GM12878 (cell line): ENCODE measurements around the gene WNT9B. TPM values are rescaled to one million over a fixed set of nuclear protein-coding genes. Genes with fewer than 3 reads are reported as not detected.

Experiments used
- ATAC-seq: fragments of 200-7000 bp; cut with Tn5 transposase; 3 replicates; pipeline ENCODE4 v1.9.1; 2020; ENCODE audit warnings: mild to moderate bottlenecking, moderate library complexity
- BruUV-seq: library from RNA; stranded (reverse); fragments of 400-500 nt; replicated peaks from 2 replicates; lab custom pipeline; 2021; lab: Mats Ljungman, UMichigan
- CTCF ChIA-PET: fragments of 300-600 bp; sonication (Branson Sonifier 250); formaldehyde crosslinking; extraction: SDS; loops from one replicate; lab custom pipeline; 2021; ENCODE audit warnings: inconsistent platforms; lab: Yijun Ruan, JAX
- POLR2A ChIA-PET: fragments of 350-600 bp; formaldehyde crosslinking; extraction: SDS; loops from one replicate; lab custom pipeline; 2021; ENCODE audit warnings: inconsistent platforms; lab: Charles Lee
- RAD21 ChIA-PET: fragments of 300-600 bp; sonication (Branson Sonifier 250); formaldehyde crosslinking; loops from one replicate; lab custom pipeline; 2023; ENCODE audit warnings: antibody characterized with exemption; ENCODE audit not compliant: unreplicated experiment; lab: Charles Lee
- SMC1A ChIA-PET: fragments of 300-600 bp; sonication (Branson Sonifier 250); formaldehyde crosslinking; loops from one replicate; lab custom pipeline; 2023; ENCODE audit not compliant: unreplicated experiment, uncharacterized antibody; lab: Charles Lee
- DNase-seq: peaks from one replicate; pipeline ENCODE4 v3.0.0-alpha.2; 2011; ENCODE audit warnings: low read depth, low spot score
- FAIRE-seq: peaks from 3 replicates; lab custom pipeline; 2011; peaks lifted over from hg19 to GRCh38; lab: Jason Lieb, UNC
- H2AFZ ChIP-seq: 2 replicates; pipeline ENCODE4 v1.6.0; 2011; ENCODE audit warnings: low read depth, low read length, control low read depth; ENCODE audit not compliant: control insufficient read depth
- H3K27ac ChIP-seq: 2 replicates; pipeline ENCODE4 v1.5.1; 2011; ENCODE audit warnings: control low read depth; ENCODE audit not compliant: control insufficient read depth, insufficient read depth
- H3K27me3 ChIP-seq, 2 experiments: replicated peaks in 1 of 2; 2 replicates each; pipeline versions ENCODE4 v1.6.0 to v1.6.1; 2011; ENCODE audit warnings: low read length in 1 of 2; ENCODE audit not compliant: control insufficient read depth in 2 of 2, insufficient read depth in 2 of 2
- H3K36me3 ChIP-seq, 2 experiments: 2 replicates each; pipeline ENCODE4 v1.5.1; 2011; ENCODE audit warnings: low read length in 1 of 2; ENCODE audit not compliant: control insufficient read depth in 2 of 2, insufficient read depth in 2 of 2
- H3K4me1 ChIP-seq: 2 replicates; pipeline ENCODE4 v1.6.1; 2011; ENCODE audit warnings: mild to moderate bottlenecking, low read length, moderate library complexity, mixed read lengths; ENCODE audit not compliant: control insufficient read depth, insufficient read depth
- H3K4me2 ChIP-seq: 2 replicates; pipeline ENCODE4 v1.6.0; 2011; ENCODE audit warnings: control low read depth; ENCODE audit not compliant: control insufficient read depth, insufficient read depth
- H3K4me3 ChIP-seq: fragments of 200-600 bp; sonication (generic); 2 replicates; pipeline ENCODE4 v1.5.1; 2016
- H3K79me2 ChIP-seq: 2 replicates; pipeline ENCODE4 v1.6.0; 2011; ENCODE audit warnings: low read length; ENCODE audit not compliant: control insufficient read depth, insufficient read depth
- H3K9ac ChIP-seq: 2 replicates; pipeline ENCODE4 v1.8.0; 2011; ENCODE audit warnings: low read length, control low read depth, mixed read lengths; ENCODE audit not compliant: control insufficient read depth, insufficient read depth
- H3K9me3 ChIP-seq: replicated peaks from 3 replicates; pipeline ENCODE4 v1.5.1; 2011; ENCODE audit warnings: mild to moderate bottlenecking, low read length; ENCODE audit not compliant: control insufficient read depth, insufficient read depth
- H4K20me1 ChIP-seq: 2 replicates; pipeline ENCODE4 v1.6.0; 2011; ENCODE audit not compliant: control insufficient read depth, insufficient read depth
- DPF2 ChIP-seq: fragments of 450-650 bp; IDR thresholded peaks from 2 replicates; pipeline ENCODE4 v1.6.1; 2017; ENCODE audit warnings: mild to moderate bottlenecking
- JUNB ChIP-seq: IDR thresholded peaks from 2 replicates; pipeline ENCODE4 v1.6.1; 2016; ENCODE audit warnings: antibody characterized with exemption, mild to moderate bottlenecking
- MEF2B ChIP-seq: fragments of 450-650 bp; IDR thresholded peaks from 2 replicates; pipeline ENCODE4 v1.6.1; 2018; ENCODE audit warnings: mild to moderate bottlenecking, moderate library complexity; ENCODE audit not compliant: partially characterized antibody, poor library complexity, severe bottlenecking
- NBN ChIP-seq: fragments of 450-650 bp; IDR thresholded peaks from 2 replicates; pipeline ENCODE4 v1.6.1; 2016
- RBBP5 ChIP-seq: fragments of 200-600 bp; sonication (generic); conservative IDR thresholded peaks from 2 replicates; pipeline ENCODE4 v1.6.1; 2016
- SPI1 ChIP-seq: IDR thresholded peaks from 2 replicates; pipeline ENCODE4 v1.6.1; 2011; ENCODE audit warnings: low read depth, mild to moderate bottlenecking, low read length, moderate library complexity, borderline replicate concordance; ENCODE audit not compliant: insufficient read depth
- ZNF217 ChIP-seq: fragments of 450-650 bp; IDR thresholded peaks from 2 replicates; pipeline ENCODE4 v1.6.1; 2017; ENCODE audit warnings: antibody characterized with exemption, mild to moderate bottlenecking
- WGBS: methylation state at CpG from one replicate; pipeline ENCODE4 v1.1.6; 2016; ENCODE audit warnings: low lambda C conversion rate; ENCODE audit not compliant: insufficient replicate concordance, insufficient coverage; ENCODE audit errors: missing lambda C conversion rate; 5-methylcytosine and 5-hydroxymethylcytosine counted together
- in situ Hi-C: fragments of 300-500 bp; cut with MboI; formaldehyde crosslinking; loops from 9 replicates; pipeline ENCODE4 v1.14.3; 2018; ENCODE audit warnings: mixed read lengths
- intact Hi-C: fragments of 100-400 bp; cut with micrococcal nuclease; formaldehyde crosslinking; loops from one replicate; pipeline ENCODE4 v1.14.2; 2022; ENCODE audit not compliant: unreplicated experiment
- polyA plus RNA-seq, 11 experiments: library from polyadenylated mRNA; depleted of rRNA in 4 of 11; unstranded in 6 of 11; stranded (reverse) in 5 of 11; fragments of >200 nt; fragmentation: Nextera tagmentation in 4 of 11; fragmentation: Illumina TruSeq in 1 of 11; extraction: Ambion mirVana in 4 of 11; extraction: Trizol in 1 of 11; gene quantifications; 1 replicate in 1 of 11; 2 replicates in 10 of 11; pipeline versions ENCODE4 v1.2.1 to v1.2.3, GENCODE V29; 2011 to 2016; ENCODE audit warnings: inconsistent platforms in 2 of 11, missing spikeins in 2 of 11, low read depth in 1 of 11
- total RNA-seq, 4 experiments: library from RNA; depleted of rRNA in 3 of 4; stranded (reverse); fragments of >200 nt in 3 of 4; fragmentation: Illumina TruSeq in 1 of 4; extraction: Trizol in 1 of 4; gene quantifications; 2 replicates each; pipeline versions ENCODE4 v1.2.1 to v1.2.3, GENCODE V29; 2013 to 2021
- TF ChIP-seq, protein P1 (sequence below): fragments of 450-650 bp; IDR thresholded peaks from 2 replicates; pipeline ENCODE4 v1.6.1; 2016; ENCODE audit warnings: mild to moderate bottlenecking, moderate library complexity, borderline replicate concordance

Gene WNT9B
- total and polyA plus RNA-seq, 10 of the 15 experiments (the other 5 are each of a cell fraction or from before 2014, with no cell fraction given) = not detected

DNA sequence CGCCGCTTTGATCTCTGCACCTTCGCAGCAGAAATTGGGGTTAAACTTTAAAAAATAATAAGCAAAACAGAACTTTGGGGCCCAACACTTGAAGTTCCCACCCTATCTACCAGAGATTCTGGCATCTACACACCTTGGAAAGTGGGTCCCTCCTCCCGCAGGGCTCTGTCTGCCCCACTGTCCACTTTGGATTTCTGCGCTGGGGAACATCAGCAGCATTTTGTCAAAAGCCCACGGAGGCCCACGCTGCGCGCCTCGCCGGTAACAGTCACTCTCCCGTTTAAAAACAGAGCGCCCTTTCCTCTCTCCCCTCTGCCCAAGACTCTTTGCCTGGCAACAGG, 725 bp upstream of the WNT9B start:
- POLR2A ChIA-PET = no interaction called here
- no peak overlapping the region for H3K4me2 ChIP-seq
- no peaks in the 10 kb centered on the region for H3K36me3 ChIP-seq
- no peaks in the 10 kb centered on the region for H3K9me3 ChIP-seq
- BruUV-seq = no TSS peak
- no peak for FAIRE-seq
- no peak overlapping the region for H3K4me3 ChIP-seq
- TF ChIP-seq, protein P1, sequence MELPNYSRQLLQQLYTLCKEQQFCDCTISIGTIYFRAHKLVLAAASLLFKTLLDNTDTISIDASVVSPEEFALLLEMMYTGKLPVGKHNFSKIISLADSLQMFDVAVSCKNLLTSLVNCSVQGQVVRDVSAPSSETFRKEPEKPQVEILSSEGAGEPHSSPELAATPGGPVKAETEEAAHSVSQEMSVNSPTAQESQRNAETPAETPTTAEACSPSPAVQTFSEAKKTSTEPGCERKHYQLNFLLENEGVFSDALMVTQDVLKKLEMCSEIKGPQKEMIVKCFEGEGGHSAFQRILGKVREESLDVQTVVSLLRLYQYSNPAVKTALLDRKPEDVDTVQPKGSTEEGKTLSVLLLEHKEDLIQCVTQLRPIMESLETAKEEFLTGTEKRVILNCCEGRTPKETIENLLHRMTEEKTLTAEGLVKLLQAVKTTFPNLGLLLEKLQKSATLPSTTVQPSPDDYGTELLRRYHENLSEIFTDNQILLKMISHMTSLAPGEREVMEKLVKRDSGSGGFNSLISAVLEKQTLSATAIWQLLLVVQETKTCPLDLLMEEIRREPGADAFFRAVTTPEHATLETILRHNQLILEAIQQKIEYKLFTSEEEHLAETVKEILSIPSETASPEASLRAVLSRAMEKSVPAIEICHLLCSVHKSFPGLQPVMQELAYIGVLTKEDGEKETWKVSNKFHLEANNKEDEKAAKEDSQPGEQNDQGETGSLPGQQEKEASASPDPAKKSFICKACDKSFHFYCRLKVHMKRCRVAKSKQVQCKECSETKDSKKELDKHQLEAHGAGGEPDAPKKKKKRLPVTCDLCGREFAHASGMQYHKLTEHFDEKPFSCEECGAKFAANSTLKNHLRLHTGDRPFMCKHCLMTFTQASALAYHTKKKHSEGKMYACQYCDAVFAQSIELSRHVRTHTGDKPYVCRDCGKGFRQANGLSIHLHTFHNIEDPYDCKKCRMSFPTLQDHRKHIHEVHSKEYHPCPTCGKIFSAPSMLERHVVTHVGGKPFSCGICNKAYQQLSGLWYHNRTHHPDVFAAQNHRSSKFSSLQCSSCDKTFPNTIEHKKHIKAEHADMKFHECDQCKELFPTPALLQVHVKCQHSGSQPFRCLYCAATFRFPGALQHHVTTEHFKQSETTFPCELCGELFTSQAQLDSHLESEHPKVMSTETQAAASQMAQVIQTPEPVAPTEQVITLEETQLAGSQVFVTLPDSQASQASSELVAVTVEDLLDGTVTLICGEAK = no peak
- TF ChIP-seq SPI1 = no peak
- no peak for TF ChIP-seq RBBP5
- TF ChIP-seq ZNF217 = no peak
- TF ChIP-seq JUNB = no peak
- no peak for TF ChIP-seq MEF2B
- no peak for TF ChIP-seq DPF2
- no peak for TF ChIP-seq NBN
- H3K27ac ChIP-seq = no peak overlapping the region
- H3K9ac ChIP-seq = no peak overlapping the region
- H2AFZ ChIP-seq = no peak overlapping the region
- ATAC-seq = no peak
- no peaks in the 10 kb centered on the region for H3K79me2 ChIP-seq
- no peak for DNase-seq
- H3K27me3 ChIP-seq = peaks cover 14 to 15% of the 10 kb centered on the region in 2 experiments
- no peaks in the 10 kb centered on the region for H3K4me1 ChIP-seq
- SMC1A ChIA-PET = no interaction called here
- H4K20me1 ChIP-seq = no peaks in the 10 kb centered on the region
- CTCF ChIA-PET = no interaction called here
- intact Hi-C loops (no loop called here), in situ Hi-C loops (loop anchor here (10.0 kb wide), 1 partner anchor 56 kb away; no protein-coding TSS in a partner anchor)
- 91% methylated on average over 13 of the region's 13 CpGs for WGBS
- RAD21 ChIA-PET = no interaction called here
